D721Med (cell line): ENCODE results near the gene MSI2.

Experiments used
- DNase-seq: peaks from one replicate; pipeline ENCODE4 v3.0.0; 2011; ENCODE audit warnings: low spot score; ENCODE audit not compliant: insufficient read length
- FAIRE-seq: peaks from 2 replicates; lab custom pipeline; 2011; peaks lifted over from hg19 to GRCh38; lab: Jason Lieb, UNC
- CTCF ChIP-seq: IDR thresholded peaks from 2 replicates; pipeline ENCODE4 v1.5.1; 2012; ENCODE audit warnings: mild to moderate bottlenecking, control low read depth; ENCODE audit not compliant: insufficient read depth; ENCODE audit errors: missing control alignments

Gene MSI2

GRCh38 chr17:57277923-57278604 lies 21.7 kb downstream of the MSI2 start:
- FAIRE-seq (no peak), DNase-seq (no peak)
- TF ChIP-seq CTCF: no peak

- FAIRE-seq: no peak
- no peak for DNase-seq
- no peak for TF ChIP-seq CTCF
Measured at GRCh38 chr17:57278740-57279387, 22.5 kb downstream of the MSI2 start.

- no peak for TF ChIP-seq CTCF
- FAIRE-seq: no peak
- DNase-seq: no peak
Measured at GRCh38 chr17:57279432-57279831, 23.1 kb downstream of the MSI2 start.

- no peak for TF ChIP-seq CTCF
- DNase-seq (no peak), FAIRE-seq (no peak)
Measured at GRCh38 chr17:57281887-57282286, 25.6 kb downstream of the MSI2 start.

- FAIRE-seq (no peak), DNase-seq (no peak)
- TF ChIP-seq CTCF: no peak
Measured at GRCh38 chr17:57282296-57282695, 26.0 kb downstream of the MSI2 start.

- FAIRE-seq (no peak), DNase-seq (no peak)
- TF ChIP-seq CTCF: no peak
Measured at GRCh38 chr17:57283203-57283971, 27.1 kb downstream of the MSI2 start.
